GM18868 (cell line): ENCODE measurements around the gene ERF.

Source experiments
- ATAC-seq: cut with Tn5 transposase; IDR thresholded peaks from one replicate; pipeline ENCODE4 v1.9.1; 2021; ENCODE audit warnings: mild to moderate bottlenecking, moderate library complexity; ENCODE audit not compliant: unreplicated experiment

ERF gene

DNA sequence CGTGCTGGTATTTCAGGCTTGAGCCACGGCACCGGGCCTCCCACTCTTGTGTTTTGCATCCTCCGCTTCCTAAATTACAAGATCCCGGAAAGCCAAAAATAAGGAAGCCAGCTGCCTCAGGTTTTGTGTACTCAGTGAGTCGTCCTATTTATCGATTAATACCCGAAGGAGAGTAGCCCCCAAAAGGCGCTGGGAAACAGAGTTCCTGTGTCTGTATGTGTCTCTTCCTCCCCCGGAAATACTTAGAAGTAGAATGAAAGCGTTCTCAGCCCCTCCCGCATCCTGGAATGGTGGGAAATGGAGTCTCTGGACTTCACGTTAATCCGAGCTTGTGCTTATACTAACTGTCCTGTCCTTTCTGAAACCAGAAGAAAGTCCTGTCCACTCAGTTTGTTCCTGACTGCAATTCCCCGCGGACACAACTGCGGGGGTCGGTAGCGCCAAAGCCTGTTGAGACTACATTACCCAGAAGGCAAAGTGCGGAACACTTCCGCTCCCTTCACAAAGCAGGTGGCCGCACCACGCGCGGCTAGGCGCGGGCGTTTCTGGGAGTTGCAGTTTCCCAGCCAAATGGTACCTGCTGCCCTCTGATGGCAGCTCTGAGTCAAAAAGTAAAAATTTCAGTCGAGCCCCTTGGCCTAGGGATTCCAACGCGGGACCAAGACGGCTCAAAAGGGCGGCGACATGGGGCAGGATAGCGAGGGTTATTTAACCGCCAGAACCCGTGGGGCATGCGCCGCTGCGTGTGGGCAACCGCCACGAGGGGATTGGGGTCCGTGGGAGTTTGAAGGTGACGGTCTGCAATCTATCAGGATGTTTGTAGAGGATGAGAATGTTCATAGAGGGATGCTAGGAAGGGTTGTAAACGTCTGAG lies 10.3 kb downstream of the ERF start:
- ATAC-seq: peak; percentile 43

DNA sequence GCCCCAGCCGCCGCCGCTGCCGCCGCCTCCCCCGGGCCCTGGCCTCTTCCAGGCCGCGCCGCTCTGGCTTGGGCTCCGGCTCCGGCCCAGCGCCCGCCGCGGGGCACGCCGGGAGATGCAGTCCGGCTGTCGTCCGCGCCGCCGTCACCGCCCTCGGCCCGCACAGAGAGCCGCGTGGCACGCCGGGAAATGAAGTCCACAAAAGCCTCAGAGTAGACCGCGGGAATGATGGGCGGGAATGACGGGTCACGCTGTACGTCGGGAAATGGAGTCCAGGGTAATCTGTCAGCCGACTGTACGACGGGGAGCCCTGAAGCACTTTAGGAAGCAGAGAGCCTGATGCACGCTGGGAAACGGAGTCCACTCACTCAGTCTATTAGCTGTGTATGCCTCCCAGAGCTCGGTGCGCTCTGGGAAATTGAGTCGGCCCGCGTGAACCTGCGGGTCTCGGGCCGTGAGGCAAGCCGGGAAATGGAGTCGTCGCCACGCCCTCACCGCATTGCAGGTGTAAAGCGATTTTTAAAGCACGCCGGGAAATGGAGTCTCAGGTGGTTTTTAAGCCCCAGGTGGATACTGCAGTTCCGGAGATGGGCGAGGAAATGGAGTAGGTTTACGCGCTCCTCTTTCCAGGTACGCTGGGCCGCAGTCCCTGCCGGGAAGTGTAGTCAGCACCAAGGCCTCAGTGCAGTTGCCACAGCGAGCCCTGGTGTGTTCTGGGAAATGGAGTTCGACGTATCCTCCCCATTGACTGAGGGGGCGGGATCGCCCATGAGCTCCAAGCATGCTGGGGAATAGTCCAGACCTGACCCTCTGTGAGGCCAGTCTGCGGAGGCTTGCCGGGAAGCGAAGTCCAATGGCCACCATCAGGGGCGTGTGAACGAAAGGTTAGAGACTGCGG lies 12.2 kb downstream of the ERF start, which contains the start of gene GSK3A:
Gene GSK3A, minus strand, starts transcription at position 91 of the 898 bp plus-strand sequence. CDS start 137 bp downstream, outside the sequence.
- ATAC-seq: peak; percentile 57

DNA sequence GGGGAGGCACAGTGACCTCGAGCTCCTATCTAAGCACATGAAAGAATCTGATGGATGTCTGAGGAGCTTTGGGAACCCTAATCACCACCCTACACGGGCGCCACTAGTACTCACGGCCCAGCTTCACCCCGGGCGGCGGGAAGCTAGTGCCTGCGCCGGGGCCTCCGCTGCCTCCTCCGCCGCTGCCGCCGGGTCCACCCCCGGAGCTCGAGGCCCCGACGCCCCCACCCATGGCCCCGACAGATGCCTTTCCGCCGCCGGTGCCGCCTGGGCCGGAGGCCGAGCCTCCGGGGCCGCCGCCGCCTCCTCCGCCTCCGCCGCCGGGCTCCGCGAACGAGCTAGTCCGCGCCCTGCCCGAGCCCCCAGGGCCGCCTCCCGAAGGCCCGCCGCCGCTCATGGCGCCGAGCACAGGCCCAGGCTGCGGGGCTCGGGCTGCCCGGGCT lies 12.8 kb downstream of the ERF start:
- no peak for ATAC-seq

DNA sequence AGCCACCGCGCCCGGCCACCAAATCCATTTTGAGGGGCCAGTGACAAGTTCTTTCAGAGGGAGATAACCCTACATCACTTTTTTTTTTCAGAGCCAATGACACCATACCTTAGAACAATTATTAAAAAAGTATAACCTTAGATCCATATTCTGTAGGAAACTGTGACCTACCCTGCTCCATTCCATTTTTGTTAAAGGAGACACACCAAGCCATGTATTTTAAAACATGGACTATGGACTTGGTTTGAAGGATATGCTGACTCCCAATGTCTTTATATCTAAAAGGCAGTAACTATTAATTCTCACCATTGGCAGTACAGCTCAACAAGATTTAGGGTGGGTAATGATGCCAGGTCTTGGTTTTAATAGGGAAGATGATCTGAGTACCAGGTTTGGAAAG lies 13.6 kb downstream of the ERF start:
- ATAC-seq: no peak

DNA sequence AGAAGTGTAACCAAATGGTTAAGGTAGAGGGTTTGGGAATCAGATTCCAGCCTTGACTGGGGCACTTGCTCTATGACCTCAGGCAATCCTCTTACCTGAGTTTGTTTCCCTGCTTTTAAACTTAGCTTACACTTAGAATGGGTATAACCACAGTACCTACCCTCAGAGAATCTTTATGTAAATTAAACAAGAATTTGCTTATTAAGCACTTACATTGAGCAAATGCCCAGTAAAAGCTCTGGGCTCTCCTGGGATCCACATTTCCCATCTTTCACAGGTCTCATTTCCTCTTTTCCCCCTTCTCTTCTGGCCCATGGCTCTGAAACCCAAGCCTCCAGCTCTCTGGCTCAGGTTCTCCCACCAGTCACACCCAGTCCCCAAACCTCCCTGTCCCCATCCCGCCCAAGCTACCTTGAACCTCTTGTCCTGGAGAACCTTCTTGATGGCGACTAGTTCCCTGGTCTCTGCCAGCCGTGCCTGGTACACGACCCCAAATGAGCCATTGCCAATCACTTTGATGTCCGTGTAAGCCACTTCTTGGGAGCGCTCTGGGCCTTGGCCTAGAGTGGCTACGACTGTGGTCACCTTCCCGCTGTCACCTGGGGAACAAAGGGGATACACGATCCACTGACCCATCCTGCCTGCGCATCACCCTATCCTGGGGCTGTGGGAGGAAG lies 15.2 kb downstream of the ERF start:
- ATAC-seq: no peak

DNA sequence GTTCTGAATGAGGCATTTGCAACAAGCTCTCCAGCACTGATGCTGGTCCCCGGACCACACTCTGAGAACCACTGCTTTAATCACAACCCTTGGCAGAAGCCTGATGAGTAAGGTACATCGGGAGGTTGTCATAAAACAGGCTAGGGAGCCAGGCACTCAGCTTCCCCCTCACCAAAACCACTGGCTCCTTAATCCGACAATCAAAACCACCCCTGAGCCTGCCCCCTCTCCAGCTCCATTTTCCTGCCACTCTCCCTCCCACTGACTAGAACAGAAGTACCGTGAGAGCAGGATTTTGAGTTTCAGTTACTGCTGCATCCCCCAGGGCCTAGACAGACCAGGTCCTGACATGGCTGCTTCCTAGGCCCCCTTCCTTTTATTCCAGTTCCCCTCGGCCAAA lies 19.7 kb downstream of the ERF start:
- ATAC-seq: no peak

DNA sequence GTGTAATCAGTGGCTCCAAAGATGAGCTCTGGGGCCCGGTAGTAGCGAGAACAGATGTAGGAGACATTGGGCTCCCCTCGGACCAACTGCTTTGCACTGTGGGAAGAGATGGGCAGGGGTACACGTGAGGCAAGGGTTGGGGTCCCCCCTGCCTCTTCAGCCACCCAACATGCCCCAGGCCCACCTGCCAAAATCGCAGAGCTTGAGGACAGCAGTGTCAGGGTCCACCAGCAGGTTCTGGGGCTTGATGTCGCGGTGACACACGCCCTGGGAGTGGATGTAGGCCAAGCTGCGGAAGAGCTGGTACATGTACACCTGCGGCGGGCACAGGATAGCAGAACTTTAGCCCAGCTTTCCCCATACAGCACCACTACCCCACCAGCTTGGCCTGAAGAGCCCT lies 20.6 kb downstream of the ERF start:
- no peak for ATAC-seq

DNA sequence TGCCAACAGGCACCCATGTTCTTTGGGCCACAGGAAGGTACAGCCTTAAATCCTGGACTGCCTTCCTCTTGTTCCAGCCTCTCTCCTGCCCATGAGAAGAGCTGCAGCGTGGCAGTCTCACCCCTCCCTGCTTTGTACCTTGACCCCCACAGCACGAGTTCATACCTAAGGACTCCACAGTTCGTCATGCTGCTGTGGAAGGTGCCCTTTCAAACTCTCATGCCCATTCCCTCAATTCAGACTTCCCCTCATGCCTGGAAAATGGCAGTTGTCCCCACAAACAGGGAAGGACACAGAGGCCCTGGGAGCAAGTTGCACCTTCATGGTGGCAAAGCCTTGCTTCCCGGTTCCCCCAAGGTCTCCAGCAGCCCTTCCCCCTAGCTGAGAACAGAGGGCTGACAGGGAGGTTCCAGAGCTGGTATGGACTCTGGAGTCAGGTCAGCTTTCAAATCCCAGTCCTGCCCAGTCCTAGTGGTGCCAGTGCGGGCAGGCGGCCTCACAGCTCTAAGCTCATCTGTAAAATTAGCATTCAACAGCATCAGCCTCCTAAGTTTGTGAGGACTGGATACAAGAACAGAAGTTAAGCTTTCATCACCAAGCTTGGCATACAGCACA lies 21.1 kb downstream of the ERF start:
- no peak for ATAC-seq

DNA sequence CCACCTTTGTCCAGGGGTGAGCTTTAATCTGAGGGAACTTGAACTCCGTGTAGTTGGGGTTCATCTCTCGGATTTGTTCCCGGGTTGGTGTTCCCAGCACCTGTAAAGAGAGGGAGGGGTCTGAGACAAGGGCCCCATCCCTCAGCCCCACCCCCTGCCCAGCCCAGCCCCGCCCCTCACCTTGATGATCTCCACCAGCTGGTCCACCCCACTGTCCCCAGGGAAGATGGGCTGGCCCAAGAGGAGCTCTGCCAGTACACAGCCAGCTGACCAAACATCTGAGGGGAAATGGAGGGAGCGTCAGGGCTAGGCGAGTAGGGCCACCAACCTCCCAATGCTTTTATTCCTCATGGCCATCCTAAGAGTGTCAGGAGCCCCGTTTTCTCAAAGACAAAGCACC lies 21.8 kb downstream of the ERF start:
- ATAC-seq: no peak

DNA sequence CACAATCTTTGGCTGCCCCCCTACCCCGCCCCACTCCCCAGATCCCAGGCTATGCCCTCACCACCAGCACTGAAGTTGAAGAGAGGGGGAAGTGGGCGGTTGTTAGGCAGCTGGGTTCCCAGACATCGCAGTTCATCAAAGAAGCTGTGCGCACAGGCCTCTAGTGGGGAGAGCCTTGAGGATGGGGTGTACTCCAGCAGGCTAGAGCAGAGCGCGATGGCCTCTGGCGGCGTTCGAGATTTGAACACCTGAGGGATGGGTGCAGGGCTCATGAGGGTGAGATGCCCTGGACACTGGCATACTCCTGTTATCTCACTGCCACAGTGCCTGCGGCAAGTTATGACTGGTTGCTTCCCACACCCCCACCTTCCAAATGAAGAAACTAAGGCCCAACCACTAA lies 22.5 kb downstream of the ERF start:
- ATAC-seq: no peak

DNA sequence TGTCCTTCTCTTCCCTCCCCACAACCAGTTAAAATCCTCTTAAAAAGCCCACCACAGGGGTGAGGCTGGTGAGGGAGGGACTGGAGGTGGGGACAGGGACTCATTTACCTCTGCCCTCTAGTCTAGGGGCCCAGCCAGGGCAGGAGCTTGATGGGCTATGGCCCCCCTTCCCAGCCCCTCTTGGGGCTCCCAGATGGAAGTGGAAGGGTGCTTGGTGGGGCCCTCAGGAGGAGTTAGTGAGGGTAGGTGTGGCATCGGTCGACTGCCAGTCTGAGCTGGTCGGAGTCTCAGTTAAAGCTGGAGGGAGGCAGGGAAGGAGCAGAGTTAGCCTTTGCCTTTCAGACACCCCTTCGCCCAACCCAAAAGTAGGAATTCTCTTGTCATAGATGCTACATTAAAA lies 24.4 kb downstream of the ERF start:
- ATAC-seq: no peak

DNA sequence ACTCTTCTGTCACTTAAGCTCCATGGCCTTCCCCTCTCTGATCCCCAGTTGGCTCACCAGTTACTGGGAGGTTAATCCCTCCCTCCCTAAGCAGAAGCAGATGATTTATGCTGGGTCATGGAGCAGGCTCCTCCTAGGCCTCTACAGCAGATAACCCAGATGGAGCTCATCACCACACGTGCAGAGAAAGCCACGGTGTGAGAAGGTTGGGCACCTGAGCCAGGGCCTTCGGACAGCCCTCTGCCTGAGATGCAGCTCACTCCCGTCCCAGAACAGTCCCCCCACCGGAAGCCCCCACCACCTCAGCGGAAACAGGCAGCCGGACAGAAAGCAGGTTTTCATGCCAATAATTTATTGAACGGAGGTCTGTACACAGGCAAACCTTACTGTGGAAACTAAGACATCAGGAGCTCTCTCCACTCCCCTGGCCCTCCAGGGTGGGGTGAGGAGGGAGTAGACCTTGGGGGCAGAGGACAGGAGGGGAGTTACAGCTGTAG lies 25.0 kb downstream of the ERF start:
- ATAC-seq: no peak

DNA sequence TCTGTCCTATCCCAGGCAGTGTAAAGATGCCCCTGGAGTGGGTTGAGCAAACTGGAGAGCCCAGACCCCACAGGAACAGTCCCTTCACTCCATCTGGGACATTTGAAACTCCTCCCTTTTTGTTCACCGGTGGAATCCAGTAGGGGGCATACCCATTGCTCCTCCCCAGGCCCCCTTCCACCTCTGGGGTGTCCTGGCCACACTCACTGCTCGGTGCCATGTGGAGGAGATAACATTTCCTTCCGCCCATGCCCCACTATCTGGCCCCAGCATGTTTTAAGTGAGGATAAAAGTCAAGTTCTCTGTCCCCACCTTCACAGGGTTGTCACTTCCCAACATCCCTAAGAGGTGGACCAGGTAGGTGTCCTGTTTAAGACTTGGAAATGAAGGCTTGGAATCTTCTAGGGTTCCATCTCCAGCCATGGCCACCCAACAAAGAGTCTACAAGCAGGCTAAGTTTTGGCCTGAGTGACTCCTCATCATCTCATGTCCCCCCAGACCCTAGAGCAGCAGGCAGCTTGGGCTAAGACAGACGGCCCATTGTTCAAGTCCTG lies 25.6 kb downstream of the ERF start:
- ATAC-seq: no peak

DNA sequence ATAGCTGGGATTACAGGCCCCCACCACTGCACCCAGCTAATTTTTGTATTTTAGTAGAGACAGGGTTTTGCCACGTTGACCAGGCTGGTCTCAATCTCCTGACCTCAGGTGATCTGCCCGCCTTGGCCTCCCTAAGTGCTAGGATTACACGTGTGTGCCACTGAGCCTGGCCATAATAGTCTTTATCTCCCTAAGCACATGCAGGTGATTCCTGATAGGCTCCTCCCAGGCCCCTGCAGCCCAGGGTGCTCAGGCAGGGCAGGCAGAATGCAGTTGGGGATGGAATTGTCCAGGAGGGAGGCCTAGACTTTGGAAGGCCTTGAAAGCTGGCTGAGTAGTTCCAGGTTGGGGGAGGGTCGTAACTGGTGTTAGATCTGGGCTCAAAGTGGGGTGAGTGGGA lies 26.3 kb downstream of the ERF start:
- ATAC-seq: no peak

DNA sequence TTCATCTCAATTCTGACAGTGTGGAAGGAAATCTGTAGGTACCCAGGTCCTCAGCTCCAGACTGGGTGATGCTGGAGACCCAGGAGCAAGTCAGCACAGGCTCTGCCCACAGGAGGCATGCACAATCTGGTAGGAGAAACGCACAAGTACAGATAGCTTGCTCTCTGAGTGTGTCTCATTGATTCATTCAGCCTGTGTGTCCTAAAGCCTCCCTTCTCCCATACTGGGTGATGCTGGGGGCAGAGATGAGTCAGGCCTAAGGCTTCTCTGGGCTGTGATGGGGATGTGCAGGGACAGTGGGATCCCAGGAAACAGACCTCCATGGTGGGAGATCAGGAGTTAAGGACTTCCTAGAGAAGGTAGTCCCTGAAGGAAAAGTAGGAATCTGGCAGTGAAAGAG lies 28.0 kb downstream of the ERF start:
- ATAC-seq: no peak

DNA sequence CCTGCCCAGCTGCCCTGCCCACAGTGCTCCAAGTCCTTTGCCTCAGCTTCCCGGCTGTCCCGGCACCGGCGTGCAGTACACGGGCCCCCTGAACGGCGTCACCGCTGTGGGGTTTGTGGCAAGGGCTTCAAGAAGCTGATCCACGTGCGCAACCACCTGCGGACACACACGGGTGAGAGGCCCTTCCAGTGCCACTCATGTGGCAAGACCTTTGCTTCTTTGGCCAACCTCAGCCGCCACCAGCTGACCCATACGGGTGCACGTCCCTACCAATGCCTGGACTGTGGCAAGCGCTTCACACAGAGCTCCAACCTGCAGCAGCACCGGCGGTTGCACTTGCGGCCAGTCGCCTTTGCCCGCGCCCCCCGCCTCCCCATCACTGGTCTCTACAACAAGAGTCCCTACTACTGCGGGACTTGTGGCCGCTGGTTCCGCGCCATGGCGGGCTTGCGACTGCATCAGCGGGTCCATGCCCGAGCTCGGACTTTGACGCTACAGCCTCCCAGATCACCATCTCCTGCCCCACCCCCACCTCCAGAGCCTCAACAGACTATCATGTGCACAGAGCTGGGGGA lies 29.1 kb downstream of the ERF start:
- no peak for ATAC-seq

DNA sequence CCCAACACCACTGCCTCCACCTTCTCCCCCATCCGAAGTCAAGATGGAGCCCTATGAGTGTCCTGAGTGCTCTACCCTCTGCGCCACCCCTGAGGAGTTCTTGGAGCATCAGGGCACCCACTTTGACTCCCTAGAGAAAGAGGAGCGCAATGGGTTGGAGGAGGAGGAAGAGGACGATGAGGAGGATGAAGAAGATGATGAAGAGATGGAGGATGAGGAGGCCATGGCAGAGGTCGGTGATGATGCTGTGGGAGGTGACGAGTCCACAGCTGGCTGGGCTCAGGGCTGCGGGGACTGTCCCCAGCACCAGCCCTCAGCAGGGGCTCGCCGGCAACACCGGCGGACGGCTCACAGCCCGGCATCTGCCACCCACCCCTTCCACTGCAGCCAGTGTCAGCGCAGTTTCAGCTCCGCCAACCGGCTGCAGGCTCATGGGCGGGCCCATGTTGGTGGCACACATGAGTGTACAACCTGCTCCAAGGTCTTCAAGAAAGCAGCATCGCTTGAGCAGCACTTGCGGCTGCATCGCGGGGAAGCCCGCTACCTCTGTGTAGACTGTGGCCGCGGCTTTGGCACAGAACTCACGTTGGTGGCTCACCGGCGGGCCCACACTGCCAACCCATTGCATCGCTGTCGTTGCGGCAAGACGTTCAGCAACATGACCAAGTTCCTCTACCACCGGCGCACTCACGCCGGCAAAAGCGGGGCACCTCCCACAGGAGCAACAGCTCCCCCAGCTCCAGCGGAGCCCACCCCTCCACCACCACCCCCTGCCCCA lies 29.8 kb downstream of the ERF start:
- no peak for ATAC-seq

DNA sequence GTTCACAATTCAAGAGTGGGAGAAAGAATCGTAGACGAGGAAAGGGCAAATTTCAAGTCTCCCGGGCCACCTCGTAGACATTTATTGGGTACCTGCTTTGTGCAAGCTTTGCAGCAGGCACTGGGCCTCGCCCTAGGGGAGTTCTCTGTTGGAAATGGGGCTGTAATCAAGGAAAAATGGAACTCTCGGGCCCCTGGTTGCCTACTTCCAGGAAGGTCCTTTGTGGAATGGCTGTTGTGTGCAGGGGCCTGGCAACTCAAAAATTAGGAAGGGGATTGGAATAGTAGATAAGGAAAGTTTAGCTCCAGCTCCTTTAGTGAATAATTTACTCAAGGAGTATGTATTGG lies 34.2 kb downstream of the ERF start:
- no peak for ATAC-seq
